Endothelial cell of umbilical vein (primary cell): ENCODE results near the gene SNX18. TPM values are rescaled to one million over a fixed set of nuclear protein-coding genes. Genes with fewer than 3 reads are reported as not detected.
A peak's percentile ranks its signal among the peaks of the same experiment; 100 is the strongest.

ENCODE experiments used
- BruUV-seq: library from RNA; stranded (reverse); fragments of 400-500 nt; replicated peaks from 2 replicates; lab custom pipeline; 2021; lab: Mats Ljungman, UMichigan
- CTCF ChIA-PET: fragments of 300-600, 350-600 bp; sonication (Branson Sonifier 250); formaldehyde crosslinking; loops from one replicate; lab custom pipeline; 2021; ENCODE audit warnings: antibody characterized with exemption, inconsistent platforms; lab: Charles Lee
- POLR2A ChIA-PET: fragments of 300-600, 350-600 bp; sonication (Branson Sonifier 250); formaldehyde crosslinking; loops from one replicate; lab custom pipeline; 2021; ENCODE audit warnings: antibody characterized with exemption, inconsistent platforms; lab: Charles Lee
- DNase-seq: peaks from one replicate; pipeline ENCODE4 v3.0.0-alpha.2; 2011; ENCODE audit warnings: low read depth, low spot score
- FAIRE-seq: peaks from 2 replicates; lab custom pipeline; 2011; peaks lifted over from hg19 to GRCh38; lab: Jason Lieb, UNC
- H2AFZ ChIP-seq: 2 replicates; pipeline ENCODE4 v1.6.0; 2012; ENCODE audit warnings: low read depth, low read length, control low read depth, inconsistent platforms
- H3K27ac ChIP-seq: 2 replicates; pipeline ENCODE4 v1.5.1; 2011; ENCODE audit warnings: low read depth, mild to moderate bottlenecking, control low read depth, low read length, moderate library complexity; ENCODE audit not compliant: insufficient read depth
- H3K27me3 ChIP-seq, 2 experiments: 2 replicates each; pipeline versions ENCODE4 v1.6.0 to v1.6.1; 2011; ENCODE audit warnings: low read length in 2 of 2, mixed read lengths in 1 of 2; ENCODE audit not compliant: control insufficient read depth in 2 of 2, insufficient read depth in 2 of 2
- H3K36me3 ChIP-seq, 2 experiments: 2 replicates in 1 of 2; 3 replicates in 1 of 2; pipeline ENCODE4 v1.5.1; 2011; ENCODE audit warnings: low read length in 2 of 2, mild to moderate bottlenecking in 1 of 2, moderate library complexity in 1 of 2; ENCODE audit not compliant: control insufficient read depth in 2 of 2, insufficient read depth in 2 of 2; ENCODE audit errors: extremely low read depth in 1 of 2
- H3K4me1 ChIP-seq: 3 replicates; pipeline ENCODE4 v1.5.1; 2011; ENCODE audit warnings: mild to moderate bottlenecking, low read length; ENCODE audit not compliant: control insufficient read depth, insufficient read depth; ENCODE audit errors: extremely low read depth
- H3K4me2 ChIP-seq: 2 replicates; pipeline ENCODE4 v1.6.1; 2011; ENCODE audit warnings: low read length, control low read depth, mixed read lengths; ENCODE audit not compliant: insufficient read depth
- H3K4me3 ChIP-seq, 3 experiments: fragments of 200-600 bp in 1 of 3; sonication (generic), shearing (Covaris generic) in 1 of 3; replicated peaks in 1 of 3; 2 replicates each; pipeline ENCODE4 v1.5.1; 2011 to 2016; ENCODE audit warnings: control low read depth in 3 of 3, low read length in 3 of 3, mild to moderate bottlenecking in 2 of 3, inconsistent platforms in 1 of 3, low read depth in 1 of 3, moderate library complexity in 1 of 3; ENCODE audit not compliant: insufficient read depth in 1 of 3
- H3K79me2 ChIP-seq: 2 replicates; pipeline ENCODE4 v1.6.0; 2012; ENCODE audit warnings: low read length, inconsistent platforms; ENCODE audit not compliant: control insufficient read depth, insufficient read depth
- H3K9ac ChIP-seq: replicated peaks from 2 replicates; pipeline ENCODE3; 2011; ENCODE audit warnings: low read length, control low read depth; ENCODE audit not compliant: insufficient read depth; ENCODE audit errors: extremely low read depth
- H3K9me1 ChIP-seq: replicated peaks from 3 replicates; pipeline ENCODE4 v1.6.0; 2011; ENCODE audit warnings: mild to moderate bottlenecking, low read length; ENCODE audit not compliant: control insufficient read depth, insufficient read depth; ENCODE audit errors: extremely low read depth
- H3K9me3 ChIP-seq: replicated peaks from 2 replicates; pipeline ENCODE4 v1.5.1; 2012; ENCODE audit warnings: low read length, inconsistent platforms; ENCODE audit not compliant: control insufficient read depth, insufficient read depth
- H4K20me1 ChIP-seq: replicated peaks from 2 replicates; pipeline ENCODE3; 2011; ENCODE audit warnings: mild to moderate bottlenecking, low read length; ENCODE audit not compliant: control insufficient read depth, insufficient read depth; ENCODE audit errors: extremely low read depth
- CTCF ChIP-seq, 2 donors: IDR thresholded peaks; 1 replicate in 1 of 2; 2 replicates in 1 of 2; pipeline ENCODE4 v1.5.1; 2011; ENCODE audit warnings: low read length in 2 of 2, mild to moderate bottlenecking in 2 of 2, moderate library complexity in 2 of 2, control low read depth in 1 of 2, inconsistent platforms in 1 of 2, low read depth in 1 of 2; ENCODE audit not compliant: insufficient read depth in 1 of 2; ENCODE audit errors: extremely low read depth in 1 of 2
- EZH2 ChIP-seq: IDR thresholded peaks from 2 replicates; pipeline ENCODE4 v1.6.1; 2012; ENCODE audit warnings: borderline replicate concordance, low read depth, mild to moderate bottlenecking, moderate library complexity, low read length, inconsistent platforms; ENCODE audit not compliant: severe bottlenecking
- FOS ChIP-seq: IDR thresholded peaks from 2 replicates; pipeline ENCODE4 v1.6.1; 2011; ENCODE audit warnings: mild to moderate bottlenecking, low read length, moderate library complexity, borderline replicate concordance; ENCODE audit not compliant: insufficient read depth
- GATA2 ChIP-seq: IDR thresholded peaks from 2 replicates; pipeline ENCODE4 v1.7.0; 2011; ENCODE audit warnings: low read depth, mild to moderate bottlenecking, moderate library complexity, mixed read lengths, low read length; ENCODE audit not compliant: insufficient read length, insufficient read depth
- MAX ChIP-seq: IDR thresholded peaks from 2 replicates; pipeline ENCODE4 v1.6.1; 2011; ENCODE audit not compliant: insufficient read depth, insufficient read length
- MYC ChIP-seq: IDR thresholded peaks from one replicate; pipeline ENCODE4 v1.6.1; 2011; ENCODE audit warnings: mild to moderate bottlenecking, low read depth, low read length
- POLR2A ChIP-seq: IDR thresholded peaks from 2 replicates; pipeline ENCODE4 v1.6.1; 2012; ENCODE audit warnings: low read depth, mild to moderate bottlenecking, control low read depth, low read length
- POLR2AphosphoS5 ChIP-seq: IDR thresholded peaks from 2 replicates; pipeline ENCODE4 v1.6.1; 2012; ENCODE audit warnings: low read depth, mild to moderate bottlenecking, control low read depth, low read length, moderate library complexity; ENCODE audit not compliant: insufficient read depth
- dilution Hi-C: fragments of 300-500 bp; cut with MboI; formaldehyde crosslinking; loops from one replicate; pipeline ENCODE4 v1.15.0; 2019; ENCODE audit warnings: low sequenced_read_pairs; ENCODE audit not compliant: extremely low pct_ligation_motif_present
- intact Hi-C: fragments of 100-400 bp; cut with micrococcal nuclease; formaldehyde crosslinking; loops from one replicate; pipeline ENCODE4 v1.10.0; 2022
- polyA plus RNA-seq, 4 experiments: library from polyadenylated mRNA; depleted of rRNA in 3 of 4; stranded (reverse) in 3 of 4; unstranded in 1 of 4; fragments of >200 nt; gene quantifications; 2 replicates each; pipeline versions ENCODE4 v1.2.1 to v1.2.3, GENCODE V29; 2011 to 2012; ENCODE audit warnings: missing spikeins in 1 of 4
- total RNA-seq: library from RNA; stranded (reverse); gene quantifications from 2 replicates; pipeline ENCODE4 v1.2.3, GENCODE V29; 2021

SNX18 gene
- total and polyA plus RNA-seq, 2 donors (not counting 3 experiments of a cell fraction or from before 2014, with no cell fraction given): 11.8 to 25.3 TPM

GRCh38 chr5:54514291-54514690, 3.3 kb upstream of the SNX18 start:
- no peak for DNase-seq
- H3K4me2 ChIP-seq: no peak overlapping the region
- intact Hi-C loops (no loop called here), dilution Hi-C loops (no loop called here)
- no peak overlapping the region for H3K27ac ChIP-seq
- no peaks in the 10 kb centered on the region for H4K20me1 ChIP-seq
- H3K9me1 ChIP-seq: no peaks in the 10 kb centered on the region
- H3K4me3 ChIP-seq: no peak overlapping the region
- H3K9me3 ChIP-seq: no peaks in the 10 kb centered on the region
- H3K9ac ChIP-seq: no peak overlapping the region
- ChIA-PET CTCF (interaction anchor here (0.6 to 1.4 kb wide), 4 partner anchors 330 to 381 kb away, joined by 3 to 11 read pairs (median 5); no protein-coding TSS in a partner anchor), POLR2A (no interaction called here)
- no peaks in the 10 kb centered on the region for H3K27me3 ChIP-seq
- H3K36me3 ChIP-seq: no peaks in the 10 kb centered on the region
- no TSS peak for BruUV-seq
- TF ChIP-seq POLR2A (no peak), GATA2 (no peak), CTCF (IDR thresholded peaks at IDR 0.05; ENCODE audit: extremely low read depth in 1 of 2, insufficient read depth in 1 of 2, low read depth in 1 of 2, low read length in 2 of 2) (no peak)
- peaks cover 10% of the 10 kb centered on the region for H3K79me2 ChIP-seq
- no peak for FAIRE-seq
- H3K4me1 ChIP-seq: peaks cover 16% of the 10 kb centered on the region
- no peak overlapping the region for H2AFZ ChIP-seq

GRCh38 chr5:54514841-54515432, 2.6 kb upstream of the SNX18 start:
- intact Hi-C loops (no loop called here), dilution Hi-C loops (no loop called here)
- H3K27ac ChIP-seq: no peak overlapping the region
- H3K4me1 ChIP-seq: peaks cover 22% of the 10 kb centered on the region
- BruUV-seq: no TSS peak
- H4K20me1 ChIP-seq: no peaks in the 10 kb centered on the region
- ChIA-PET CTCF (interaction anchor here (0.6 to 1.4 kb wide), 4 partner anchors 330 to 380 kb away, joined by 3 to 11 read pairs (median 5); no protein-coding TSS in a partner anchor), POLR2A (no interaction called here)
- peak; percentile 15 for FAIRE-seq
- H2AFZ ChIP-seq: no peak overlapping the region
- no peak overlapping the region for H3K9ac ChIP-seq
- H3K27me3 ChIP-seq: no peaks in the 10 kb centered on the region
- H3K36me3 ChIP-seq: no peaks in the 10 kb centered on the region
- H3K79me2 ChIP-seq: peaks cover 16% of the 10 kb centered on the region
- DNase-seq: no peak
- no peaks in the 10 kb centered on the region for H3K9me3 ChIP-seq
- H3K9me1 ChIP-seq: no peaks in the 10 kb centered on the region
- no peak for TF ChIP-seq POLR2AphosphoS5
- TF ChIP-seq MAX: no peak
- TF ChIP-seq GATA2: no peak
- TF ChIP-seq MYC: no peak
- TF ChIP-seq FOS: no peak
- TF ChIP-seq EZH2: no peak
- no peak overlapping the region for H3K4me2 ChIP-seq
- H3K4me3 ChIP-seq: no peak overlapping the region
